Measurements from ENCODE around the gene CCDC178. TPM values are rescaled to one million over a fixed set of nuclear protein-coding genes. Genes with fewer than 3 reads are reported as not detected.

CCDC178 gene
- total RNA-seq, 2 experiments from 2014 or later, result not detected

DNA sequence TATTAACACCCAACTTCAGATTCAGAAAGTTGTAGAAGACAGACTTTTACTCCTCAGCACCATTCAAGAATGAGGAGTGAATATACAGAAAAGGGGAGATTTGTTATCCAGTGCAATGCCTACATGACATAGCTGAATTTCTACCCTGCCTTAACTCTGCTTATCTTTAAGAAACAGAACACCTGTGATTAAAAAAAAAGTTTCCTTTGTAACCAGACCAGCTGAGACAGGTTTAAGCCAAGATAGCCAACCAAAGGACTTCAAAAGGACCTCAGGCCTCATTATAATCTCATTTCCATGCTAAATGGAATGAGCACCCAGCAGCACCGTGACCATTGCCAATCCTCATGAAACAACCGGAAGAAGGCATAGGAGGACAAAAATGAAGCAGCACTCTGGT is 122.9 kb downstream of the CCDC178 start:
- peaks cover 20% of the 10 kb centered on the region for H3K9me3 Mint-ChIP-seq
- no peak overlapping the region for H3K27ac Mint-ChIP-seq
- no peaks in the 10 kb centered on the region for H3K4me1 Mint-ChIP-seq
- no peaks in the 10 kb centered on the region for H3K36me3 Mint-ChIP-seq (ENCODE audit: low read depth)
- no peak overlapping the region for H3K4me3 Mint-ChIP-seq
- no peak for DNase-seq
- no peaks in the 10 kb centered on the region for H3K27me3 Mint-ChIP-seq
- ChIA-PET POLR2A (no interaction called here), CTCF (no interaction called here)

DNA sequence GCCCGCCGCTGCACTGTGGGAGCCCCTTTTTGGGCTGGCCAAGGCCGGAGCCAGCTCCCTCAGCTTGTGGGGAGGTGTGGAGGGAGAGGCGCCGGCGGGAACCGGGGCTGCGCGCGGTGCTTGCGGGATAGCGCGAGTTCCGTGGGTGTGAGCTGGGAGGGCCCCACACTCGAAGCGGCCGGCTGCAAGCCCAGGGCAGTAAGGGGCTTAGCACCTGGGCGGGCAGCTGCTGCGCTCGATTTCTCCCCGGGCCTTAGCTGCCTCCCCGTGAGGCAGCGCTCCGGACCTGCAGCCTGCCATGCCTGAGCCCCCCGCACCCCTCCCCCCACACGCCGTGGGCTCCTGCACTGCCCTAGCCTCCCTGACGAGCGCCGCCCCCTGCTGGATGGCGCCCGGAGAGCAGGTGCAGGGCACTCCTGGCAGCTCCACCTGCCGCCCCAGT is 124.4 kb downstream of the CCDC178 start:
- POLR2A ChIA-PET, result no interaction called here
- no peak overlapping the region for H3K4me3 Mint-ChIP-seq
- no peak overlapping the region for H3K27ac Mint-ChIP-seq
- CTCF ChIA-PET, result no interaction called here
- no peaks in the 10 kb centered on the region for H3K36me3 Mint-ChIP-seq (ENCODE audit: low read depth)
- peaks cover 20% of the 10 kb centered on the region for H3K9me3 Mint-ChIP-seq
- H3K27me3 Mint-ChIP-seq, result no peaks in the 10 kb centered on the region
- no peak for DNase-seq
- no peaks in the 10 kb centered on the region for H3K4me1 Mint-ChIP-seq

DNA sequence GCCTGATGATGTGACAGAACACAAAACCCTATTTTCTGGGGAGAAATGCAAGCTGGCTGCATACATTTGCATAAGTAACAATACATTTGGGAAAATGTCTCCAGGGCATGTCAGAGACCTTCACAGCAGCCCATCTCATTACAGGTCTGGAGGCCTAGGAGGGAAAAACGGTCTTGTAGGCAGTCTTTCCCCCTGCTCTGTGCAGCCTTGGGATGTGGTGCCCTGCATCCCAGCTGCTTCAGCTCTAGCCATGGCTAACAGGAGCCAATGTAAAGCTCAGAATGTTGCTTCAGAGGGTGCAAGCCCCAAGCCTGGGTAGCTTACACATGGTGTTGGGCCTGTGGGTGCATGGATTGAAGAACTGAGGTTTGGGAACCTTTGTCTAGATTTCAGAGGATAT is 133.0 kb downstream of the CCDC178 start:
- Mint-ChIP-seq H3K27ac (no peak overlapping the region), H3K4me3 (no peak overlapping the region), H3K9me3 (peaks cover 9% of the 10 kb centered on the region), H3K4me1 (no peaks in the 10 kb centered on the region), H3K27me3 (no peaks in the 10 kb centered on the region), H3K36me3 (ENCODE audit: low read depth) (no peaks in the 10 kb centered on the region)
- ChIA-PET CTCF (no interaction called here), POLR2A (no interaction called here)
- no peak for DNase-seq

DNA sequence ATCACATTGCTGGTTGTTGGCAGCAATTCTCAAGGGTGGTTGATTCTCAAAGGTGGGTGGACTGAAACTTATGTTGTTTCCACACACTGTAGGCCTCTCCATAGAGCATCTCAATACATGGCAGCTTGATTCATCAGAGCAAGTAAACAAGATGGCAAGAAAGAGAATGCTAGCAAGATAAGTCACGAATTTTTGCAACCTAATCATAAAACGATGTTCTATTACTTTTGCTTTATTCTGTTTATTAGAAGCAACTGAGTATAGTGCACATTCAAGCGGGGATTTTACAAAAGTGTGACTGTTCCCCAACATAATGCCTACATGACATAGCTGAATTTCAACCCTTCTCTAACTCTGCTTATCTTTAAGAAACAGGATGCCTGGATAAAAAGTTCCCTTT is 136.2 kb downstream of the CCDC178 start:
- POLR2A ChIA-PET, result no interaction called here
- no peak overlapping the region for H3K4me3 Mint-ChIP-seq
- peaks cover 13% of the 10 kb centered on the region for H3K9me3 Mint-ChIP-seq
- H3K27ac Mint-ChIP-seq, result no peak overlapping the region
- H3K36me3 Mint-ChIP-seq (ENCODE audit: low read depth), result no peaks in the 10 kb centered on the region
- CTCF ChIA-PET, result no interaction called here
- no peak for DNase-seq
- H3K27me3 Mint-ChIP-seq, result no peaks in the 10 kb centered on the region
- H3K4me1 Mint-ChIP-seq, result no peaks in the 10 kb centered on the region

DNA sequence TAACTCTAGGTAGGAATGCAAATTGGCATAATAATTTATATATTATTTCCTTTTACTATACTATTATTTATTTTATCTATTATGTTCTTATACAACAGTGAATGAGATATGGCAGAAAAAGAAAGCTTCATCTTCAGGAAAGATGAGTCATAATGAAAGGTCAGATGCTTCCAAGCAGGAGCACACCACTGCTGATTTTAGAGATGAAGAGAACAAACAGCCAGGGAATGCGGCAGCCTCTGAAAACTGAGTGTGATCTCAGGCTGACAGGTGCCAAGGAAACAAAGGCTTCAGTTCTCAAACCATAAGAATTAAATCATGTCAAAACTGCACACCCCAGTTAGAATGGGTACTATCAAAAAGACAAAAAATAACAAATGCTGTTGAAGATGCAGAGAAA is 149.0 kb downstream of the CCDC178 start:
- DNase-seq, result no peak
- H3K36me3 Mint-ChIP-seq (ENCODE audit: low read depth), result no peaks in the 10 kb centered on the region
- no peaks in the 10 kb centered on the region for H3K27me3 Mint-ChIP-seq
- no peaks in the 10 kb centered on the region for H3K4me1 Mint-ChIP-seq
- no peak overlapping the region for H3K27ac Mint-ChIP-seq
- CTCF ChIA-PET, result no interaction called here
- peaks cover 5% of the 10 kb centered on the region for H3K9me3 Mint-ChIP-seq
- POLR2A ChIA-PET, result no interaction called here
- H3K4me3 Mint-ChIP-seq, result no peak overlapping the region

DNA sequence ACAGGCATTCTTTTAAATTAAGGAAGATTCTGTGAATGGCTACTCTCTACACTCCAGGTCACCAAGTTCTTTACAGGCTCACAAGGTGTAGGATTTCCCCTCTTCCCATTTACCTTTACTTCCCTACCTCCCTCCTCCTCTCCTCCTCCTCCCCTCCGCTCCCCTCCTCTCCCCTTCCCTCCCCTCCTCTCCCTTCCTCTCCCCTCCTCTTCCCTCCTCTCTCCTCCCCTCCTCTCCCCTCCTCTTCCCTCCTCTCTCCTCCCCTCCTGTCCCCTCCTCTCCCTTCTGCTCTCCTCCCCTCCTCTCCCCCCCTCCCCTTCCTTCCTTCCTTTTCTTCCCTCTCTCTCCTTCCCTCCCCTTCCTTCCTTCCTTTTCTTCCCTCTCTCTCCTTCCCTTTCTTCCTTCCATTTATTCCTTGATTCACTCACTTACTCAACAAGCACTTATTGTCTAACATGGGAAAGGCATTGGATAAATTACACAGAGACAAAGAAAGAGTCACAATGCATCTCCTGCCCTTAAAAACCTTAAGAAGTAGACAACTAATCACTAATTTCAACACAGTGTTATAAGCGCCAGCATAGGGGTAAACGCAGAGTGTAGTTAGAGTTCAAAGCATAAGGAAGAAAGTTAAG is 152.3 kb downstream of the CCDC178 start:
- Mint-ChIP-seq H3K4me1 (no peaks in the 10 kb centered on the region), H3K36me3 (ENCODE audit: low read depth) (no peaks in the 10 kb centered on the region), H3K27ac (no peak overlapping the region), H3K27me3 (no peaks in the 10 kb centered on the region), H3K4me3 (no peak overlapping the region), H3K9me3 (peaks cover 3% of the 10 kb centered on the region)
- ChIA-PET CTCF (no interaction called here), POLR2A (no interaction called here)
- no peak for DNase-seq

DNA sequence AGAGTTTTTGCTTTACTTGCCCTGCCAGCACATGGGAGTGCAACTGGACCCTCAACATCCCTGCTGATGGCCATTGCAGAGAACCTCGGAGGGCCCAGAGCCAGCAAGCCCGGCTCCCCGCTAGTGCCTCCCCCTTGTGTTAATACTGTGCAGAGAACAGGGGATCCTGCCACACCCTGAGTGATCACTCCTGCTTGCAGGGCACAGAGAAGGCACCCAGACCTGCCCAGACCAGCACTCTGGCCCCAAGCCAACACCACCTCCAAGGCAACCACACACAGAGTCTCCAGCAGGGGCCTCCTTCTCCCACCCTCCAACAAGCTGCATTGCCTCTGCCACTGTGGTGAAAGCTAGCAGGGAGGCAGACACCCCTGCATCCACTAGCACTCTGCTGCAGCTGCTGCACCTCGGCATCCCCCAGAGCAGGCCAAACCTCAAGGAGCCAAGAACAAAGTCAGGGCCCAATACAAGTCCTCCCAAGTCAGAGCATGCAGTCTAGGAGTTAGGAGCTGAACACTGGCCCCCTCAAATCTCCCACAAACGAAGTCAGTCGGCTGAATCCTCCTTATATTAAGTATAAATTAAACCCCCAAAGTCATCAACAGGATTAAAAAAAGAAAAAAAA is 157.7 kb downstream of the CCDC178 start:
- ChIA-PET POLR2A (no interaction called here), CTCF (no interaction called here)
- no peaks in the 10 kb centered on the region for H3K36me3 Mint-ChIP-seq (ENCODE audit: low read depth)
- H3K4me1 Mint-ChIP-seq, result no peaks in the 10 kb centered on the region
- no peak overlapping the region for H3K4me3 Mint-ChIP-seq
- no peak for DNase-seq
- H3K27me3 Mint-ChIP-seq, result no peaks in the 10 kb centered on the region
- H3K27ac Mint-ChIP-seq, result no peak overlapping the region
- H3K9me3 Mint-ChIP-seq, result peaks cover 3% of the 10 kb centered on the region

DNA sequence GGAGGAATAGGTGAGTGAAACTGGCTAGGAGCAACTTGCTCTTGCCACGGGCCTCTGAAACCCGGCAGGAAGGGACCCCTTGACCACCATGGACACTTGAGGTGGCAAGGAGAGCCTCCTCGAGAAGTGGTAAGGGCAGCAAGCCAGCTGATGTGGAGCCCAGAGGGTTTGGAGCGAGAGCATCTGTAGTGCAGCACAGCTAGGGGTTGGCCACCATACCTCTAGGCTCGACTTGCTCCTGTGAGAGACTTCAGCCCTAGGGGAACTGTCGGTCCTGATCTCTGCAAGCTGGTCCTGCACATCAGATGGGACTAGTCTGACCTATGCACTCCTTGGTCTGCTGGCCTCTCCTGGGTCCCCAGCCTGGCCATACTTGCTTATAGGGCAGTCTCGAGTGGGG is 158.4 kb downstream of the CCDC178 start:
- H3K27me3 Mint-ChIP-seq, result no peaks in the 10 kb centered on the region
- no peak for DNase-seq
- ChIA-PET CTCF (no interaction called here), POLR2A (no interaction called here)
- no peak overlapping the region for H3K4me3 Mint-ChIP-seq
- peaks cover 7% of the 10 kb centered on the region for H3K9me3 Mint-ChIP-seq
- no peaks in the 10 kb centered on the region for H3K4me1 Mint-ChIP-seq
- no peak overlapping the region for H3K27ac Mint-ChIP-seq
- no peaks in the 10 kb centered on the region for H3K36me3 Mint-ChIP-seq (ENCODE audit: low read depth)

DNA sequence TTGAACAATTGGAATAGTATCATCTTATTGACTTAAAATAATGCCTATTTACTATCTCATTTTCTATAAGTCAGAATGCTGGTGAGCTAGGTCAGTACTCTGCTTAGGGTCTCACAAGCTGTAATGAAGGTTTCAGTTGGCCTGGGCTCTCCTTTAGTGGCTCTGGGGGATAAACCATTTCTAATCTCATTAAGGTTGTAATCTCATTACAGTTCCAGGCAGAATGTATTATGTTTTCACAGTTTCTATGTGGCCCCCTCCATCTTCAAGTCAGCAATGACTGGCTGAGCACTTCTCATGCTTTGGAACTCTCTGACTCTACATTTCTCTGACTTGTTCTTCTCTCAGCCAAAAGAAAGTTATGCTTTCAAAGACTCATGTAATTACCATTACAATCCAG is 163.1 kb downstream of the CCDC178 start:
- Mint-ChIP-seq H3K27me3 (no peaks in the 10 kb centered on the region), H3K4me1 (no peaks in the 10 kb centered on the region), H3K9me3 (peaks cover 7% of the 10 kb centered on the region), H3K36me3 (ENCODE audit: low read depth) (no peaks in the 10 kb centered on the region), H3K4me3 (no peak overlapping the region), H3K27ac (no peak overlapping the region)
- DNase-seq, result no peak
- POLR2A ChIA-PET, result no interaction called here
- CTCF ChIA-PET, result no interaction called here

DNA sequence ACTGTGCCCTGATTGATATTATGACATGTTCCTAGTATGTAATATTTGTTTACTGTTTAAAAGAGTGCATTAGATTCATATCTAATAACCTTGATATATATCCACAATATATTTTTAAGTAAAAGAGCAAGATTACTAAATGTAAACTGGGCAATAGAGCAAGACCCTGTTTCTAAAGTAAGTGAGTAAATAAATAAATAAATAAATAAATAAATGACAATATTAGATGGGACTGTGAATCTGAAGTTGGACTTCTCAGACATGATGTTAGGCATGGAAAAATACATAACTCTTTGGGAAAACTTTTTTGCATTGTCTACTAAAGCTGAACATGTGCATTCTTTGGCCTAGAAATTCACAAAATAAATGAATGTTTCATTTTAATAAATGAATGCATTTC is 164.7 kb downstream of the CCDC178 start:
- Mint-ChIP-seq H3K27ac (no peak overlapping the region), H3K27me3 (no peaks in the 10 kb centered on the region), H3K4me1 (no peaks in the 10 kb centered on the region), H3K4me3 (no peak overlapping the region), H3K36me3 (ENCODE audit: low read depth) (no peaks in the 10 kb centered on the region), H3K9me3 (peaks cover 6% of the 10 kb centered on the region)
- ChIA-PET POLR2A (no interaction called here), CTCF (no interaction called here)
- DNase-seq, result no peak

DNA sequence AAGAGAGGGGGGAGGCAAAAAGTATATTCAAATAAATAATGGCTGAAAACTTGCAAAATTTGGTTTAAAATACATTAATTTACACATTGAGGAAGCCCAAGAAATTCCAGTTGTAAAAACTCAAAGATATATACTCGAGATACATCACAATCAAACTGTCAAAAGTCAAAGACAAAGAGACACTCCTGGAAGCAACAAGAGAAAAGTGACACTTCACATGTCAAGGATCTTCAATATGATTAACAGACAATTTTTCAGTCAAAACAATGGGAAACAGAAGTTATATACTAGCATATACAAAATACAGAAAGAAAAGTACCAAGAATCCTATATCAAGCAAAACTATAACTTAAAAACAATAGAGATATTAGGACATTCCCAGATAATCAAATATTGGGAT is 170.2 kb downstream of the CCDC178 start:
- Mint-ChIP-seq H3K9me3 (no peaks in the 10 kb centered on the region), H3K27ac (no peak overlapping the region), H3K4me3 (no peak overlapping the region), H3K4me1 (no peaks in the 10 kb centered on the region), H3K36me3 (ENCODE audit: low read depth) (no peaks in the 10 kb centered on the region), H3K27me3 (no peaks in the 10 kb centered on the region)
- CTCF ChIA-PET, result no interaction called here
- no peak for DNase-seq
- POLR2A ChIA-PET, result no interaction called here

DNA sequence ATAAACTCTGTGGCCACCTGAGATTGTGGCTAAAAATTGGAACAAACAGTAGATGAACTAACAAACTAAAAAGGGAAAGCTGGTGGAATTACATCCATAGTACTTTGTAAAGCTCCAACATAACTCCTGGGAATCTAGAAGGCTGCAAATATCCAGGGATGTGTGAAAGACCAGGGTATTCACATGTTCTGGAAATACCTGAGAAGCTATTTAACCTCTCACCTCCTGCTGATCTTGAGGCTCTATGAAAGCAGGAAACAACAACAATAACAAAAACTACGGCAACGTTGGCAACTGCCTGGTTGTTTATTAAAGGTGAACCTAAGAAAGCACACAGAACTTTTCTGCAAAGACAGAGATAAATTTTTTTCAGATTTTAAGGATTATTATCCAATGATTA is 171.3 kb downstream of the CCDC178 start:
- Mint-ChIP-seq H3K36me3 (ENCODE audit: low read depth) (no peaks in the 10 kb centered on the region), H3K9me3 (no peaks in the 10 kb centered on the region), H3K4me3 (no peak overlapping the region), H3K27me3 (no peaks in the 10 kb centered on the region), H3K4me1 (no peaks in the 10 kb centered on the region), H3K27ac (no peak overlapping the region)
- CTCF ChIA-PET, result no interaction called here
- POLR2A ChIA-PET, result no interaction called here
- no peak for DNase-seq

DNA sequence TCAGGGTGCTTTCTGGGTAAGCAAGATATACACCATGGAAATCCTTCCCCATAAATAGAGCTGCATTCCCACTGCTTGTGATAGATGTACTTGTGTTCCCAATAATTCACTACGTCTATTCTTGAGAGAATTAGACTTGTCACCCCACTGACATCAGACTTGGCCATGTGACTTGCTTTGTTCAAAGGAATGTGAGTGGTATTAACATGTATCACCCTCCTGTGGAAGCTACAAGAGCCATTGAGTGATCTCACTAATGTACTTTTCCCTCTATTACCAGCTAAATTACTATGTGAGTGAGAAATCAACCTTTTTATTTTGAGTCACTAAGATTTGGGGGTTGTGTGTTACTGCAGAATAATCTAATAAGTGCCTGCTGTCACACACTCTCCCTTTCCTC is 176.0 kb downstream of the CCDC178 start:
- no peak overlapping the region for H3K27ac Mint-ChIP-seq
- no peaks in the 10 kb centered on the region for H3K36me3 Mint-ChIP-seq (ENCODE audit: low read depth)
- CTCF ChIA-PET, result no interaction called here
- DNase-seq, result no peak
- H3K27me3 Mint-ChIP-seq, result no peaks in the 10 kb centered on the region
- POLR2A ChIA-PET, result no interaction called here
- no peaks in the 10 kb centered on the region for H3K4me1 Mint-ChIP-seq
- peaks cover 4% of the 10 kb centered on the region for H3K9me3 Mint-ChIP-seq
- no peak overlapping the region for H3K4me3 Mint-ChIP-seq

DNA sequence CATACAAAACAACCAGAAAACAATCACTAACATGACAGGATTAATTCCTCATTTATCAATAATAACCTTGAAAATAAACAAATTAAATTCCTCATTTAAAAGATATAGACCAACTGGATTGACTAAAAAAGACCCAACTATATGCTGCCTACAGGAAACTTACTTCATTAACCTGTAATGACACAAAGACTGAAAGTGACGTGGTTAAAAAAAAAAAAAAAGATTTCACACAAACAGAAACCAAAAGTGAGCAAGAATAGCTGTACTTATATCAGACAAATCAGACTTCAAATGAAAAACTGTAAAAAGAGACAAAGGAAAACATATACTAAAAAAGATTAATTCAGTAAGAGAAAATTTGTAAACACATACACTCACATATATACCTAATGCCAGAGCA is 201.2 kb downstream of the CCDC178 start:
- Mint-ChIP-seq H3K4me1 (no peaks in the 10 kb centered on the region), H3K27me3 (no peaks in the 10 kb centered on the region)
- POLR2A ChIA-PET, result no interaction called here

More for the DNA sequence above, 201.2 kb downstream of the CCDC178 start:
- no peaks in the 10 kb centered on the region for H3K36me3 Mint-ChIP-seq (ENCODE audit: low read depth)
- peaks cover 9% of the 10 kb centered on the region for H3K9me3 Mint-ChIP-seq
- CTCF ChIA-PET, result no interaction called here
- DNase-seq, result no peak
- no peak overlapping the region for H3K4me3 Mint-ChIP-seq
- H3K27ac Mint-ChIP-seq, result no peak overlapping the region
